ENCODE results near the gene MTFR2. TPM values are rescaled to one million over a fixed set of nuclear protein-coding genes. Genes with fewer than 3 reads are reported as not detected.
A peak's percentile ranks its signal among the peaks of the same experiment; 100 is the strongest.

Gene MTFR2
- total RNA-seq, 6 experiments from 2014 or later, result 2.6 to 6.8 (median 6.3) TPM

- Mint-ChIP-seq H3K4me1 (ENCODE audit: low read depth) (peaks cover 17% of the 10 kb centered on the region), H3K9me3 (no peaks in the 10 kb centered on the region), H3K4me3 (no peak overlapping the region), H3K27ac (no peak overlapping the region; the same call in 1 of the 2 replicates), H3K27me3 (ENCODE audit: insufficient read depth) (no peaks in the 10 kb centered on the region), H3K36me3 (ENCODE audit: low read depth) (peaks cover 27% of the 10 kb centered on the region)
- DNase-seq, result no peak
- TF ChIP-seq CTCF (IDR thresholded peaks at IDR 0.05), result no peak
Observed at GRCh38 chr6:136235233-136235564, 14.9 kb downstream of the MTFR2 start.

- Mint-ChIP-seq H3K9me3 (no peaks in the 10 kb centered on the region), H3K4me1 (ENCODE audit: low read depth) (peaks cover 21% of the 10 kb centered on the region), H3K27me3 (ENCODE audit: insufficient read depth) (no peaks in the 10 kb centered on the region; the same call in 1 of the 2 replicates), H3K27ac (no peak overlapping the region; the same call in 1 of the 2 replicates), H3K4me3 (no peak overlapping the region), H3K36me3 (ENCODE audit: low read depth) (peaks cover 14% of the 10 kb centered on the region)
- no peak for TF ChIP-seq CTCF (IDR thresholded peaks at IDR 0.05)
- DNase-seq, result no peak
Observed at GRCh38 chr6:136232701-136233100, 17.4 kb downstream of the MTFR2 start.

GRCh38 chr6:136230219-136230853 lies 19.8 kb downstream of the MTFR2 start:
- no peak for DNase-seq
- no peaks in the 10 kb centered on the region; the same call in 1 of the 2 replicates for H3K27me3 Mint-ChIP-seq (ENCODE audit: insufficient read depth)
- H3K9me3 Mint-ChIP-seq, result no peaks in the 10 kb centered on the region

GRCh38 chr6:136228814-136229213 lies 21.3 kb downstream of the MTFR2 start:
- no peaks in the 10 kb centered on the region; the same call in none of the 2 replicates for H3K27me3 Mint-ChIP-seq (ENCODE audit: insufficient read depth)
- H3K9me3 Mint-ChIP-seq, result no peaks in the 10 kb centered on the region
- peaks cover 9% of the 10 kb centered on the region; the same call in 1 of the 2 replicates for H3K36me3 Mint-ChIP-seq (ENCODE audit: low read depth)

More at GRCh38 chr6:136230219-136230853, 19.8 kb downstream of the MTFR2 start:
- Mint-ChIP-seq H3K4me1 (ENCODE audit: low read depth) (peaks cover 41% of the 10 kb centered on the region), H3K27ac (peak overlapping the region; percentile 50), H3K36me3 (ENCODE audit: low read depth) (peaks cover 9% of the 10 kb centered on the region), H3K4me3 (no peak overlapping the region)
- TF ChIP-seq CTCF (IDR thresholded peaks at IDR 0.05), result no peak

GRCh38 chr6:136226674-136227377 lies 23.3 kb downstream of the MTFR2 start:
- peaks cover 9% of the 10 kb centered on the region; the same call in 1 of the 2 replicates for H3K36me3 Mint-ChIP-seq (ENCODE audit: low read depth)
- TF ChIP-seq CTCF (IDR thresholded peaks at IDR 0.05), result no peak
- H3K4me1 Mint-ChIP-seq (ENCODE audit: low read depth), result peaks cover 39% of the 10 kb centered on the region
- H3K9me3 Mint-ChIP-seq, result no peaks in the 10 kb centered on the region
- DNase-seq, result no peak
- no peaks in the 10 kb centered on the region; the same call in none of the 2 replicates for H3K27me3 Mint-ChIP-seq (ENCODE audit: insufficient read depth)
- peak overlapping the region; percentile 71 for H3K27ac Mint-ChIP-seq
- H3K4me3 Mint-ChIP-seq, result peak overlapping the region; percentile 67

More at GRCh38 chr6:136228814-136229213, 21.3 kb downstream of the MTFR2 start:
- no peak for DNase-seq
- Mint-ChIP-seq H3K4me3 (no peak overlapping the region), H3K4me1 (ENCODE audit: low read depth) (peaks cover 39% of the 10 kb centered on the region), H3K27ac (no peak overlapping the region)
- TF ChIP-seq CTCF (IDR thresholded peaks at IDR 0.05), result no peak

Measured in HFFc6 (cell line).